ENCODE data around the gene NPB. TPM values are rescaled to one million over a fixed set of nuclear protein-coding genes. Genes with fewer than 3 reads are reported as not detected.

The NPB gene
- total and polyA plus RNA-seq, 4 experiments from 2014 or later: 0.61 to 0.79 TPM; not detected in 2

GRCh38 chr17:81870131-81870980, 31.7 kb upstream of the NPB start:
- Mint-ChIP-seq H3K36me3 (peaks cover 8 to 25% of the 10 kb centered on the region in 2 donors), H3K4me1 (peaks cover 9 to 60% (median 33%) of the 10 kb centered on the region in 4 donors)

GRCh38 chr17:81870981-81871386, 31.1 kb upstream of the NPB start, which contains the start of gene ARHGDIA:
Gene ARHGDIA (minus strand): TSS chr17:81871337. CDS start chr17:81869930, 1,407 bp downstream.
- no peaks in the 10 kb centered on the region for H3K27me3 ChIP-seq (ENCODE audit: insufficient read depth, low read length)
- H3K9me3 ChIP-seq (ENCODE audit: control insufficient read depth in 1 of 2, low read length in 2 of 2): no peaks in the 10 kb centered on the region
- Mint-ChIP-seq H3K36me3 (peaks cover 8 to 23% of the 10 kb centered on the region in 2 donors), H3K4me3 (peak within 1 kb of the TSS; percentile 86 to 92 (median 89)), H3K9me3 (peaks cover 0 to 7% (median 0%) of the 10 kb centered on the region in 8 donors), H3K4me1 (peaks cover 9 to 54% (median 30%) of the 10 kb centered on the region in 4 donors), H3K27ac (peak within 1 kb of the TSS; percentile 93 to 98 (median 96)), H3K27me3 (no peaks in the 10 kb centered on the region)
- H3K27ac ChIP-seq (ENCODE audit: low read depth, low read length): peak within 1 kb of the TSS; percentile 95
- intact Hi-C loops (cut with micrococcal nuclease): loop anchor here (1.0 to 5.0 kb wide), 4 partner anchors 11 to 40 kb away; partner anchors contain the start of genes ALYREF, ANAPC11, MCRIP1 and P4HB
- DNase-seq: no peak
- peak within 1 kb of the TSS; percentile 84 to 95 for H3K4me3 ChIP-seq (ENCODE audit: low read length in 2 of 2)
- POLR2A ChIA-PET (ENCODE audit: partially characterized antibody): interaction anchor here (0.8 to 5.2 kb wide), 21 partner anchors 10 to 360 kb away, joined by 3 to 99 read pairs (median 6); partner anchors contain the start of genes ACTG1, ALYREF, ANAPC11 and CCDC137
- peaks cover 55% of the 10 kb centered on the region for H3K4me1 ChIP-seq (ENCODE audit: insufficient read depth, low read length)
- CTCF ChIA-PET (ENCODE audit: partially characterized antibody): no interaction called here
- peaks cover 26% of the 10 kb centered on the region for H3K36me3 ChIP-seq (ENCODE audit: insufficient read depth, low read length)

More at GRCh38 chr17:81870131-81870980, 31.7 kb upstream of the NPB start:
- Mint-ChIP-seq H3K9me3 (peaks cover 0 to 7% (median 0%) of the 10 kb centered on the region in 8 donors), H3K27ac (peak overlapping the region; percentile 93 to 98 (median 95)), H3K27me3 (no peaks in the 10 kb centered on the region), H3K4me3 (peak overlapping the region; percentile 85 to 92 (median 88))
- intact Hi-C loops (cut with micrococcal nuclease): loop anchor here (2.0 to 5.0 kb wide), 2 partner anchors 38 to 40 kb away; partner anchors contain the start of genes MCRIP1 and PCYT2
- H3K4me3 ChIP-seq (ENCODE audit: low read length in 2 of 2): peak overlapping the region; percentile 63 to 78
- peak; percentile 41 to 64 (median 50) for DNase-seq
- CTCF ChIA-PET (ENCODE audit: partially characterized antibody): interaction anchor here (0.8 to 1.0 kb wide), 2 partner anchors 54 to 57 kb away, joined by 3 read pairs; partner anchors contain the start of gene MAFG
- POLR2A ChIA-PET (ENCODE audit: partially characterized antibody): interaction anchor here (0.8 to 5.2 kb wide), 23 partner anchors 10 to 360 kb away, joined by 3 to 99 read pairs (median 6); partner anchors contain the start of genes ACTG1, ALYREF, ANAPC11 and CCDC137
- no peaks in the 10 kb centered on the region for H3K9me3 ChIP-seq (ENCODE audit: control insufficient read depth in 1 of 2, low read length in 2 of 2)
- H3K27me3 ChIP-seq (ENCODE audit: insufficient read depth, low read length): no peaks in the 10 kb centered on the region
- peaks cover 26% of the 10 kb centered on the region for H3K36me3 ChIP-seq (ENCODE audit: insufficient read depth, low read length)
- H3K4me1 ChIP-seq (ENCODE audit: insufficient read depth, low read length): peaks cover 55% of the 10 kb centered on the region
- H3K27ac ChIP-seq (ENCODE audit: low read depth, low read length): peak overlapping the region; percentile 91

GRCh38 chr17:81871387-81872230, 30.4 kb upstream of the NPB start:
- POLR2A ChIA-PET (ENCODE audit: partially characterized antibody): interaction anchor here (0.5 to 5.2 kb wide), 30 partner anchors 8 to 577 kb away, joined by 3 to 99 read pairs (median 5); partner anchors contain the start of genes ALYREF, ANAPC11, CCDC137 and CENPX
- CTCF ChIA-PET (ENCODE audit: partially characterized antibody): interaction anchor here (0.7 kb wide), 1 partner anchor 16 kb away, joined by 3 read pairs; no protein-coding TSS in a partner anchor
- Histone ChIP-seq H3K4me1 (ENCODE audit: insufficient read depth, low read length) (peaks cover 50% of the 10 kb centered on the region), H3K9me3 (ENCODE audit: control insufficient read depth in 1 of 2, low read length in 2 of 2) (no peaks in the 10 kb centered on the region), H3K36me3 (ENCODE audit: insufficient read depth, low read length) (peaks cover 26% of the 10 kb centered on the region), H3K27ac (ENCODE audit: low read depth, low read length) (peak overlapping the region; percentile 95), H3K27me3 (ENCODE audit: insufficient read depth, low read length) (no peaks in the 10 kb centered on the region), H3K4me3 (ENCODE audit: low read length in 2 of 2) (peak overlapping the region; percentile 84 to 95)
- peaks cover 8 to 23% of the 10 kb centered on the region in 2 donors for H3K36me3 Mint-ChIP-seq
- peaks cover 0 to 7% (median 0%) of the 10 kb centered on the region in 8 donors for H3K9me3 Mint-ChIP-seq
- peak overlapping the region; percentile 93 to 97 (median 96) for H3K27ac Mint-ChIP-seq
- intact Hi-C loops (cut with micrococcal nuclease): loop anchor here (1.0 to 5.0 kb wide), 4 partner anchors 11 to 39 kb away; partner anchors contain the start of genes ALYREF, ANAPC11, MCRIP1 and P4HB
- DNase-seq: peak; percentile 95 to 97 (median 96)
- no peaks in the 10 kb centered on the region for H3K27me3 Mint-ChIP-seq
- H3K4me1 Mint-ChIP-seq: peaks cover 9 to 53% (median 30%) of the 10 kb centered on the region in 4 donors
- H3K4me3 Mint-ChIP-seq: peak overlapping the region; percentile 81 to 91 (median 86)

- no peaks in the 10 kb centered on the region for H3K36me3 ChIP-seq (ENCODE audit: insufficient read depth, low read length)
- H3K4me3 ChIP-seq (ENCODE audit: low read length in 2 of 2): no peak overlapping the region
- H3K9me3 ChIP-seq (ENCODE audit: control insufficient read depth in 1 of 2, low read length in 2 of 2): no peaks in the 10 kb centered on the region
- Mint-ChIP-seq H3K27me3 (no peaks in the 10 kb centered on the region), H3K9me3 (peaks cover 0 to 2% (median 0%) of the 10 kb centered on the region in 8 donors), H3K36me3 (peaks cover 14 to 16% of the 10 kb centered on the region in 2 donors), H3K4me1 (peaks cover 2 to 19% (median 10%) of the 10 kb centered on the region in 4 donors), H3K27ac (peak overlapping the region in 2 of 7 donors; percentile 37 to 55), H3K4me3 (no peak overlapping the region)
- no peak overlapping the region for H3K27ac ChIP-seq (ENCODE audit: low read depth, low read length)
- H3K27me3 ChIP-seq (ENCODE audit: insufficient read depth, low read length): no peaks in the 10 kb centered on the region
- CTCF ChIA-PET (ENCODE audit: partially characterized antibody): no interaction called here
- no peak for DNase-seq
- POLR2A ChIA-PET (ENCODE audit: partially characterized antibody): no interaction called here
- H3K4me1 ChIP-seq (ENCODE audit: insufficient read depth, low read length): peaks cover 12% of the 10 kb centered on the region
- intact Hi-C loops (cut with micrococcal nuclease): no loop called here
These were observed 24.5 kb upstream of the NPB start for GRCh38 chr17:81877569-81877968.

- no peak overlapping the region for H3K4me3 Mint-ChIP-seq
- ChIA-PET CTCF (ENCODE audit: partially characterized antibody) (no interaction called here), POLR2A (ENCODE audit: partially characterized antibody) (no interaction called here)
- H3K27me3 Mint-ChIP-seq: no peaks in the 10 kb centered on the region
- H3K27me3 ChIP-seq (ENCODE audit: insufficient read depth, low read length): no peaks in the 10 kb centered on the region
- H3K9me3 ChIP-seq (ENCODE audit: control insufficient read depth in 1 of 2, low read length in 2 of 2): no peaks in the 10 kb centered on the region
- peaks cover 0 to 2% (median 0%) of the 10 kb centered on the region in 8 donors for H3K9me3 Mint-ChIP-seq
- intact Hi-C loops (cut with micrococcal nuclease): no loop called here
- no peaks in the 10 kb centered on the region for H3K36me3 ChIP-seq (ENCODE audit: insufficient read depth, low read length)
- peak overlapping the region in 1 of 7 donors; percentile 35 for H3K27ac Mint-ChIP-seq
- peaks cover 15 to 18% of the 10 kb centered on the region in 2 donors for H3K36me3 Mint-ChIP-seq
- no peak overlapping the region for H3K27ac ChIP-seq (ENCODE audit: low read depth, low read length)
- peaks cover 5% of the 10 kb centered on the region for H3K4me1 ChIP-seq (ENCODE audit: insufficient read depth, low read length)
- H3K4me1 Mint-ChIP-seq: peaks cover 1 to 12% (median 6%) of the 10 kb centered on the region in 4 donors
- no peak for DNase-seq
- H3K4me3 ChIP-seq (ENCODE audit: low read length in 2 of 2): no peak overlapping the region
These were observed 23.7 kb upstream of the NPB start for GRCh38 chr17:81878294-81878693.

GRCh38 chr17:81879121-81879520, 22.9 kb upstream of the NPB start:
- H3K27ac Mint-ChIP-seq: no peak overlapping the region
- no peak for DNase-seq
- H3K9me3 ChIP-seq (ENCODE audit: control insufficient read depth in 1 of 2, low read length in 2 of 2): no peaks in the 10 kb centered on the region
- no peaks in the 10 kb centered on the region for H3K36me3 ChIP-seq (ENCODE audit: insufficient read depth, low read length)
- CTCF ChIA-PET (ENCODE audit: partially characterized antibody): interaction anchor here (1.1 kb wide), 1 partner anchor 10 kb away, joined by 3 read pairs; no protein-coding TSS in a partner anchor
- peaks cover 17 to 18% of the 10 kb centered on the region in 2 donors for H3K36me3 Mint-ChIP-seq
- peaks cover 0 to 7% (median 3%) of the 10 kb centered on the region in 4 donors for H3K4me1 Mint-ChIP-seq
- no peak overlapping the region for H3K4me3 ChIP-seq (ENCODE audit: low read length in 2 of 2)
- no peaks in the 10 kb centered on the region for H3K27me3 ChIP-seq (ENCODE audit: insufficient read depth, low read length)
- H3K4me3 Mint-ChIP-seq: no peak overlapping the region
- no peak overlapping the region for H3K27ac ChIP-seq (ENCODE audit: low read depth, low read length)
- POLR2A ChIA-PET (ENCODE audit: partially characterized antibody): no interaction called here
- peaks cover under 1% of the 10 kb centered on the region for H3K4me1 ChIP-seq (ENCODE audit: insufficient read depth, low read length)
- no peaks in the 10 kb centered on the region for H3K27me3 Mint-ChIP-seq
- H3K9me3 Mint-ChIP-seq: peaks cover 0 to 2% (median 0%) of the 10 kb centered on the region in 8 donors
- intact Hi-C loops (cut with micrococcal nuclease): no loop called here
